ENCODE data around the gene GYPC. TPM values are rescaled to one million over a fixed set of nuclear protein-coding genes. Genes with fewer than 3 reads are reported as not detected.

The GYPC gene
- total RNA-seq, 1 experiment from 2014 or later, result 13.6 TPM

GRCh38 chr2:126661702-126662500, 5.9 kb downstream of the GYPC start:
- Histone ChIP-seq H4K5ac (ENCODE audit: insufficient read length, low read depth, low read length) (no peak overlapping the region), H3K27ac (ENCODE audit: insufficient read length, low read depth, low read length) (no peak overlapping the region), H3K27me3 (ENCODE audit: insufficient read depth, low read length) (no peaks in the 10 kb centered on the region), H3K79me1 (ENCODE audit: insufficient read depth, low read depth, low read length, poor library complexity, severe bottlenecking) (no peaks in the 10 kb centered on the region), H4K20me1 (ENCODE audit: control insufficient read depth, insufficient read depth, insufficient read length) (no peaks in the 10 kb centered on the region), H4K8ac (replicated peaks; ENCODE audit: insufficient read length, low read depth, low read length) (no peak overlapping the region), H2AK5ac (ENCODE audit: insufficient read length, low read length) (no peak overlapping the region), H3K56ac (ENCODE audit: insufficient read length, low read depth, low read length) (no peak overlapping the region), H3K18ac (ENCODE audit: insufficient read length, low read depth, low read length) (no peak overlapping the region), H3K9me3 (ENCODE audit: control insufficient read depth, low read depth, low read length) (no peaks in the 10 kb centered on the region), H3K23me2 (ENCODE audit: insufficient read length, low read depth, low read length, poor library complexity, severe bottlenecking) (peaks cover 5% of the 10 kb centered on the region), H3K23ac (ENCODE audit: insufficient read length, low read depth, low read length) (no peak overlapping the region), H2BK5ac (ENCODE audit: insufficient read length, low read length) (no peak overlapping the region), H2BK15ac (ENCODE audit: low read depth, low read length) (no peak overlapping the region), H2BK20ac (ENCODE audit: low read depth, low read length, poor library complexity, severe bottlenecking) (no peak overlapping the region), H3T11ph (ENCODE audit: low read length) (no peak overlapping the region), H2BK12ac (ENCODE audit: insufficient read length, low read depth, low read length) (no peak overlapping the region), H3K14ac (ENCODE audit: insufficient read depth, low read length) (no peak overlapping the region), H4K91ac (ENCODE audit: insufficient read length, low read depth, low read length) (no peak overlapping the region), H3K79me2 (ENCODE audit: insufficient read depth, low read length) (0 out of 2 replicates have a peak, but pooled peaks cover 2% of the 10 kb centered on the region), H3K9ac (ENCODE audit: extremely low read depth, insufficient read length, low read length) (no peak overlapping the region), H3K4me1 (ENCODE audit: insufficient read depth, low read length) (peaks cover 5% of the 10 kb centered on the region), H3K4me2 (ENCODE audit: insufficient read depth, insufficient read length, low read length) (no peak overlapping the region), H2BK120ac (ENCODE audit: low read depth, low read length, poor library complexity, severe bottlenecking) (no peak overlapping the region), H2AFZ (ENCODE audit: low read length) (no peak overlapping the region), H3K4ac (ENCODE audit: low read depth, low read length) (no peak overlapping the region)
- TF ChIP-seq, protein P1, sequence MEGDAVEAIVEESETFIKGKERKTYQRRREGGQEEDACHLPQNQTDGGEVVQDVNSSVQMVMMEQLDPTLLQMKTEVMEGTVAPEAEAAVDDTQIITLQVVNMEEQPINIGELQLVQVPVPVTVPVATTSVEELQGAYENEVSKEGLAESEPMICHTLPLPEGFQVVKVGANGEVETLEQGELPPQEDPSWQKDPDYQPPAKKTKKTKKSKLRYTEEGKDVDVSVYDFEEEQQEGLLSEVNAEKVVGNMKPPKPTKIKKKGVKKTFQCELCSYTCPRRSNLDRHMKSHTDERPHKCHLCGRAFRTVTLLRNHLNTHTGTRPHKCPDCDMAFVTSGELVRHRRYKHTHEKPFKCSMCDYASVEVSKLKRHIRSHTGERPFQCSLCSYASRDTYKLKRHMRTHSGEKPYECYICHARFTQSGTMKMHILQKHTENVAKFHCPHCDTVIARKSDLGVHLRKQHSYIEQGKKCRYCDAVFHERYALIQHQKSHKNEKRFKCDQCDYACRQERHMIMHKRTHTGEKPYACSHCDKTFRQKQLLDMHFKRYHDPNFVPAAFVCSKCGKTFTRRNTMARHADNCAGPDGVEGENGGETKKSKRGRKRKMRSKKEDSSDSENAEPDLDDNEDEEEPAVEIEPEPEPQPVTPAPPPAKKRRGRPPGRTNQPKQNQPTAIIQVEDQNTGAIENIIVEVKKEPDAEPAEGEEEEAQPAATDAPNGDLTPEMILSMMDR (conservative IDR thresholded peaks at IDR 0.05), result no peak
- DNase-seq, result no peak
- WGBS (ENCODE audit: extremely low coverage, insufficient read length, low lambda C conversion rate), result no CpG with 5 or more reads among the region's 10 CpGs
- H3K27ac Mint-ChIP-seq, result no peak overlapping the region
- peaks cover 37 to 38% of the 10 kb centered on the region in 2 experiments for H3K4me1 Mint-ChIP-seq
- H3K36me3 Mint-ChIP-seq (ENCODE audit: insufficient read depth in 1 of 3, low read depth in 3 of 3), result no peaks in the 10 kb centered on the region; a peak in 1 of 7 replicates
- H3K27me3 Mint-ChIP-seq (ENCODE audit: low read depth), result peaks cover 5% of the 10 kb centered on the region; the same call in 1 of the 2 replicates
- no peak overlapping the region for H3K4me3 Mint-ChIP-seq
- H3K9me3 Mint-ChIP-seq, result no peaks in the 10 kb centered on the region
